Mesodermal cell (in vitro differentiated cells): ENCODE data around the gene NTRK1.

Experiments
- H3K27ac ChIP-seq: 2 replicates; pipeline ENCODE4 v1.7.0; 2013; ENCODE audit warnings: mild to moderate bottlenecking, low read depth, low read length, moderate library complexity; ENCODE audit not compliant: severe bottlenecking
- H3K36me3 ChIP-seq: 2 replicates; pipeline ENCODE4 v1.7.1; 2013; ENCODE audit warnings: mild to moderate bottlenecking, low read length, moderate library complexity; ENCODE audit not compliant: control insufficient read depth, insufficient read depth
- H3K4me1 ChIP-seq: one replicate; pipeline ENCODE4 v1.7.1; 2013; ENCODE audit warnings: mild to moderate bottlenecking, low read length; ENCODE audit not compliant: insufficient read depth, control insufficient read depth, poor library complexity, severe bottlenecking
- H3K4me3 ChIP-seq: 2 replicates; pipeline ENCODE4 v1.7.0; 2013; ENCODE audit warnings: low read length, control low read depth, mild to moderate bottlenecking; ENCODE audit not compliant: insufficient read depth, poor library complexity, severe bottlenecking; ENCODE audit errors: extremely low read depth
- H3K9me3 ChIP-seq: 2 replicates; pipeline ENCODE4 v1.7.1; 2013; ENCODE audit warnings: mild to moderate bottlenecking, low read length, moderate library complexity; ENCODE audit not compliant: control insufficient read depth
- WGBS, 2 experiments: methylation state at CpG; one replicate each; pipeline ENCODE4 v1.1.5; 2013; ENCODE audit warnings: missing lambda C conversion rate in 2 of 2; ENCODE audit not compliant: insufficient coverage in 2 of 2; 5-methylcytosine and 5-hydroxymethylcytosine counted together

The NTRK1 gene

DNA sequence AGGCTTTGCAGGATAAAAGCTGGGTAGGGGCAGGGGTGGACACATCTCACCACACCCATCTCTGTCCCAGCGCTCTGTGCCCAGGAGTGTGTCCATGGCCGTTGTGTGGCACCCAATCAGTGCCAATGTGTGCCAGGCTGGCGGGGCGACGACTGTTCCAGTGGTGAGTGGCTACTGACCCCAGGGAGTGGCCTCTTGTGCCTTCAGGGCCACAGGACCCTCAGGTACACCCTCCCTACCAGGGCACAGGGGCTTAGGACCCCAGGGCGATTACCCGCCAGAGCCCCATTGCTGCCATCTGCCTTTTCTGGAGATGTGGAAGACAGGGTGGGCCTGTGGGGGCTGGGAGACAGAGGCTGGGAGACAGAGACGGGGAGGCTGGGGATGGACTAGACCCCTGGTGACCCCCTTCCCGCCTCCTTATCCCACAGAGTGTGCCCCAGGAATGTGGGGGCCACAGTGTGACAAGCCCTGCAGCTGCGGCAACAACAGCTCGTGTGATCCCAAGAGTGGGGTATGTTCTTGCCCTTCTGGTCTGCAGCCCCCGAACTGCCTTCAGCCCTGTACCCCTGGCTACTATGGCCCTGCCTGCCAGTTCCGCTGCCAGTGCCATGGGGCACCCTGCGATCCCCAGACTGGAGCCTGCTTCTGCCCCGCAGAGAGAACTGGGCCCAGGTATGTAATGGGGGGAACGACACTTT, 45.7 kb downstream of the NTRK1 start:
- WGBS, 2 experiments: 97 to 98% methylated on average over 12 of the region's 16 CpGs
- H3K9me3 ChIP-seq: peaks cover 6% of the 10 kb centered on the region
- no peak overlapping the region for H3K4me3 ChIP-seq
- peaks cover 64% of the 10 kb centered on the region for H3K36me3 ChIP-seq
- no peak overlapping the region for H3K27ac ChIP-seq
- H3K4me1 ChIP-seq: peaks cover 20% of the 10 kb centered on the region

DNA sequence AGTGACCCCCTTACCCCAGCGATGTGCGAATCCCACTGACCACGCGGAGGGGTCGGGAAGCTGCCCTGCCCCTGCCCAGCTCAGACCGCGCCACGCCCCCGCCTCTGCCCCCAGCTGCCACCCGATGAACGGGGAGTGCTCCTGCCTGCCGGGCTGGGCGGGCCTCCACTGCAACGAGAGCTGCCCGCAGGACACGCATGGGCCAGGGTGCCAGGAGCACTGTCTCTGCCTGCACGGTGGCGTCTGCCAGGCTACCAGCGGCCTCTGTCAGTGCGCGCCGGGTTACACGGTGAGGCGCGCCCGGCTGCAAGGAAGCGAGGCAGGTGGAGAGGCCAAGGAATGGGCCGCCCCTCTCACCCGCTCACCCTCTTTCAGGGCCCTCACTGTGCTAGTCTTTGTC, 47.9 kb downstream of the NTRK1 start:
- H3K9me3 ChIP-seq: peaks cover 6% of the 10 kb centered on the region
- WGBS, 2 experiments: 93 to 95% methylated on average over 17 to 29 of the region's 29 CpGs
- peaks cover 22% of the 10 kb centered on the region for H3K4me1 ChIP-seq
- H3K36me3 ChIP-seq: peaks cover 85% of the 10 kb centered on the region
- no peak overlapping the region for H3K4me3 ChIP-seq
- H3K27ac ChIP-seq: no peak overlapping the region

DNA sequence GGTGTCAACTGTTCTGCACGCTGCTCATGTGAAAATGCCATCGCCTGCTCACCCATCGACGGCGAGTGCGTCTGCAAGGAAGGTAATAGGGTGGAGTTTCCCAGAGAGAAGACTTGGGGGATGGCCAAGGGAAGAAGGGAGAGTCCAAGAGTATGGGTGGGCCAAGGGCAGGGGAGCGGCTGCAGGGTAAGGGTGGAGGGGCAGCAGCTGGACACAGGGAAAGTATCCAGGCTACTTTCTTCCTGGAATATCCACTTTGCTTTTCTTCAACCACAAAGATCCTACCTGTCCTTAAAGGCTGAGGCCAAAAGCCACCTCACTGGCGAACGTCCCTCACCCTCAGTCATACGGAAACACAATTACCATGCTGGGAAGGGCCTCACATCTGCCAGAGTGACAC, 48.3 kb downstream of the NTRK1 start:
- Histone ChIP-seq H3K36me3 (peaks cover 86% of the 10 kb centered on the region), H3K4me3 (no peak overlapping the region), H3K4me1 (peaks cover 27% of the 10 kb centered on the region), H3K9me3 (peaks cover 6% of the 10 kb centered on the region), H3K27ac (no peak overlapping the region)
- 89 to 96% methylated on average over 9 to 10 of the region's 10 CpGs for WGBS, 2 experiments

DNA sequence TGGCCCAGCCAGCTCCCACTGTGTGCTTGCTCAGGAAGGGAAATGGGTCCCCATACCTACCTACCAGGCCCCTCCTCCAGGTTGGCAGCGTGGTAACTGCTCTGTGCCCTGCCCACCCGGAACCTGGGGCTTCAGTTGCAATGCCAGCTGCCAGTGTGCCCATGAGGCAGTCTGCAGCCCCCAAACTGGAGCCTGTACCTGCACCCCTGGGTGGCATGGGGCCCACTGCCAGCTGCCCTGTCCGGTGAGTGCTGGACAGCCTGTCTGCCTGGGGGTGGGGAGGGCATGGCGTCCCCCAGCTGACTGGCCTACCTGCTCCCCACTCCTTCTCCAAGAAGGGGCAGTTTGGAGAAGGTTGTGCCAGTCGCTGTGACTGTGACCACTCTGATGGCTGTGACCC, 49.0 kb downstream of the NTRK1 start:
- peaks cover 87% of the 10 kb centered on the region for H3K36me3 ChIP-seq
- H3K27ac ChIP-seq: no peak overlapping the region
- WGBS, 2 experiments: 59 to 73% methylated on average over 3 to 4 of the region's 5 CpGs
- H3K4me3 ChIP-seq: no peak overlapping the region
- H3K9me3 ChIP-seq: peaks cover 6% of the 10 kb centered on the region
- H3K4me1 ChIP-seq: peaks cover 34% of the 10 kb centered on the region

DNA sequence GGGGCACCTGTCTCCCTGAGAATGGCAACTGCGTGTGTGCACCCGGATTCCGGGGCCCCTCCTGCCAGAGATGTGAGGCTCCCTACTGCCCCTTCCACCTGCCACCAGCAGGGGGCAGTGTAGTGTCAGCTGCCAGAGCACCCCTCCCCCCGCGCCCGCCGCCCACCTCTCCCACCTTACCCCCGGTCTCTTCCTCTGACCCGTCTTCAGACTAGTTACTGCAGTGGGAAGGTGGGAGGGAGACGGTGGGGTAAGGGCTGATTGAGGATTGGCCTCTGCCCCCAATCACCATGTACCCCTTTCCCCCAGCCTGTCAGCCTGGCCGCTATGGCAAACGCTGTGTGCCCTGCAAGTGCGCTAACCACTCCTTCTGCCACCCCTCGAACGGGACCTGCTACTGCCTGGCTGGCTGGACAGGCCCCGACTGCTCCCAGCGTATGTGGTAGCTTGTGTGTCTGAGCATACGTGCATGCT, 49.7 kb downstream of the NTRK1 start:
- Histone ChIP-seq H3K9me3 (peaks cover 6% of the 10 kb centered on the region), H3K36me3 (peaks cover 89% of the 10 kb centered on the region), H3K4me3 (no peak overlapping the region), H3K4me1 (peaks cover 36% of the 10 kb centered on the region), H3K27ac (no peak overlapping the region)
- 42 to 47% methylated on average over 10 of the region's 18 CpGs for WGBS, 2 experiments

DNA sequence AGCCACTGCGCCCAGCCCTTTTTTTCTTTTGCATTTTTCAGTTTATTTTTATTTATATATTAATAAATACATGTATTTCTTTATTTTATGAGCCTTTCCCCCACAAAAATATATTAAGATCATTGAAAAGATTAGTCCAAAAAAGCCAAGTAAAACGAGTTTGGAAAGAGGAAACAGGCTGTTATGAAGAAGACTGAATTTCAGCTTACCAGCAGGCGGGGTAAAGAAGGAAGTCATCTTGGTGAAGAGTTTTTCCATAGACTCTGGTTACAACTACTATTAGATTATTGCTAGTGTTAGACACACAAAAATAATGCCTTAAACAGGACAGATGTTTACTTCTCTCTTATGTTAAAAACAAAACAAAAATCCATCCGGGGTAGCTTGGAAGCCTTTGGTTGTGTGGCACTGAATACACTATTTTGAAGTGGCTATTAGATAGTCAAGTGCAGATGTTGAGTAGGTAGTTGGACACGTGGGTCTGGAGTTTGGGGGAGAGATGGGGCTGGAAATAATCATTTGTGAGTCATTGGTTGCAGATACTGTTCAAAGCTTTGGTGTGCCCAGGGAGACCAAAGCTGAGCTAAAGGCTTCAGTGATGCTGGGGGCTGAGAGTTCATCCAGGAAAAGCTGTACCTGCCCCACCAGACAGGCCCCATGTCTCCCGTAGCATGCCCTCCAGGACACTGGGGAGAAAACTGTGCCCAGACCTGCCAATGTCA, 51.1 kb downstream of the NTRK1 start:
- H3K9me3 ChIP-seq: no peaks in the 10 kb centered on the region

DNA sequence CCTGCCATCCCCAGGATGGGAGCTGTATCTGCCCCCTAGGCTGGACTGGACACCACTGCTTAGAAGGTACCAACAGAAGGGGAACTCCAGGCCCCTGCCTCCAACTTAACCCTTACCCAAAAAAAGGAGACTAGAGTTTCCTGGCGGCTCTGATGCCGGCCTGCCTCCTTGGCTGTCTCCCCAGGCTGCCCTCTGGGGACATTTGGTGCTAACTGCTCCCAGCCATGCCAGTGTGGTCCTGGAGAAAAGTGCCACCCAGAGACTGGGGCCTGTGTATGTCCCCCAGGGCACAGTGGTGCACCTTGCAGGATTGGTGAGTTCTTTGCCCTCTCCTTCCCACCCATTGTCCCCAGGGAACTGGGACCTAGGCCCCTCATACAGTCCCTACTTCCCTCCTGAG, 51.6 kb downstream of the NTRK1 start:
- Histone ChIP-seq H3K36me3 (peaks cover 89% of the 10 kb centered on the region), H3K27ac (no peak overlapping the region), H3K9me3 (no peaks in the 10 kb centered on the region), H3K4me1 (peaks cover 27% of the 10 kb centered on the region), H3K4me3 (no peak overlapping the region)
- 90 to 91% methylated on average over 2 of the region's 2 CpGs for WGBS, 2 experiments

More for the DNA sequence above, 51.1 kb downstream of the NTRK1 start:
- H3K36me3 ChIP-seq: peaks cover 89% of the 10 kb centered on the region
- H3K4me3 ChIP-seq: no peak overlapping the region
- H3K4me1 ChIP-seq: peaks cover 33% of the 10 kb centered on the region
- H3K27ac ChIP-seq: no peak overlapping the region
- WGBS, 2 experiments: 92 to 93% methylated on average over 3 of the region's 6 CpGs

DNA sequence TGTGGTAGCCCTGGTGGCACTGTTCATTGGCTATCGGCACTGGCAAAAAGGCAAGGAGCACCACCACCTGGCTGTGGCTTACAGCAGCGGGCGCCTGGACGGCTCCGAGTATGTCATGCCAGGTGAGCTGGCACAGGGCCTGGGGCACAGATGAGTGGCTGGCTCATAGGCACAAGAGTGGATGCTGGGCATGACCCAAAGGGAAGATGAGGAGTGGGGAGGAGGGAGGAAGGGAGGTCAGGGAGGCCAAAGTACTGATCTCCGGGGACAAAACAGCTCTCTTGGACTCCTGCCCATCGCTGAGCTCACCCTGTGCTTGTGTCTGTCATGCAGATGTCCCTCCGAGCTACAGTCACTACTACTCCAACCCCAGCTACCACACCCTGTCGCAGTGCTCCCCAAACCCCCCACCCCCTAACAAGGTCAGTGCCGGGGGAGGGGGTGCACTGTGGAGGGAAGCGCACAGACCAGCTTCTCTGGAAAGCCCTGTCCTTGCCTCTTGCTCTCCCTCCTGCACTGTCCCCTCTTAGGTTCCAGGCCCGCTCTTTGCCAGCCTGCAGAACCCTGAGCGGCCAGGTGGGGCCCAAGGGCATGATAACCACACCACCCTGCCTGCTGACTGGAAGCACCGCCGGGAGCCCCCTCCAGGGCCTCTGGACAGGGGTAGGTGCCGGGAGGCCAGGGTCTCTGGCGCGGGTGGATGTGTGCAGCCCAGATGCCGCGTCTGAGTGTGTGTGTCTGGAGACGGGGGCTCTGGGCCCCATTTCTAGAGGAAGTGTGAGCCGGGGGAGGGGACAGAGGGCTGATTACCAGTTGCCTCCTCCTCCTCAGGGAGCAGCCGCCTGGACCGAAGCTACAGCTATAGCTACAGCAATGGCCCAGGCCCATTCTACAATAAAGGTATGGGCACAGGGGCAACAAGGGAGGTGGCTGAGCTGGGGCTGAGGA, 52.5 kb downstream of the NTRK1 start:
- H3K4me3 ChIP-seq: no peak overlapping the region
- WGBS, 2 experiments: 82 to 91% methylated on average over 11 to 16 of the region's 24 CpGs
- peaks cover 90% of the 10 kb centered on the region for H3K36me3 ChIP-seq
- peaks cover 23% of the 10 kb centered on the region for H3K4me1 ChIP-seq
- no peaks in the 10 kb centered on the region for H3K9me3 ChIP-seq
- no peak overlapping the region for H3K27ac ChIP-seq

DNA sequence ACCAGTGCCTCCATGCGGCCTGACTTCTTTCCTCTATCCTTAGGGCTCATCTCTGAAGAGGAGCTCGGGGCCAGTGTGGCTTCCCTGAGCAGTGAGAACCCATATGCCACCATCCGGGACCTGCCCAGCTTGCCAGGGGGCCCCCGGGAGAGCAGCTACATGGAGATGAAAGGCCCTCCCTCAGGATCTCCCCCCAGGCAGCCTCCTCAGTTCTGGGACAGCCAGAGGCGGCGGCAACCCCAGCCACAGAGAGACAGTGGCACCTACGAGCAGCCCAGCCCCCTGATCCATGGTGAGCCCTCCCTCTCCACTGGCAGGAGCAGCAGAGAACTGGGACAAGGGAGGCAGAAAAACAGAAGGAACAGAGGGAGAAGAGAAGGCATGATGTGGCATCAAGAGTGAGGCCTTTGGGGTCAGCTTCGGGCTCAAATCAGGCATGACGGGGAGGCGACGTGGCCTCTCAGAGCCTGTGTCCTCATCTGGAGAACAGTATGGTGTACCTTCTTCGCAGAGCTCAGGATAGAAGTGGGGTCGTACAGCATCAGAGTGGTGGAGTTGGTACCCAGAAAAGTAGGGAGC, 53.2 kb downstream of the NTRK1 start:
- Histone ChIP-seq H3K4me1 (peaks cover 23% of the 10 kb centered on the region), H3K36me3 (peaks cover 87% of the 10 kb centered on the region), H3K27ac (no peak overlapping the region), H3K9me3 (no peaks in the 10 kb centered on the region), H3K4me3 (no peak overlapping the region)
- WGBS, 2 experiments: 85 to 93% methylated on average over 8 to 9 of the region's 13 CpGs

DNA sequence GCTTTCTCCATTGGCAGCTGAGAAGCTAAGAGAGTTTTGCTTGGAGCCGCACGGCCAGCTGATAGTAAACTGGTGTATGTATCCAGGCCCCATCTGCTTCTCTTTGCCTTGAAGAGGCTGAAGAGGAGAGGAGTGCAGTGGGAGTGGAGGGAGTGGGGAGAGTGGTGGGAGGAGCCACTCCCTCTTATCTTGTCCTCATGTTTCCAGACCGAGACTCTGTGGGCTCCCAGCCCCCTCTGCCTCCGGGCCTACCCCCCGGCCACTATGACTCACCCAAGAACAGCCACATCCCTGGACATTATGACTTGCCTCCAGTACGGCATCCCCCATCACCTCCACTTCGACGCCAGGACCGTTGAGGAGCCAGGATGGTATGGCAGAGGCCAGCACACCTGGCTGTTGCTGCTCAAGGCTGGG, 53.8 kb downstream of the NTRK1 start:
- WGBS, 2 experiments: 68 to 81% methylated on average over 7 to 8 of the region's 9 CpGs
- Histone ChIP-seq H3K4me1 (peaks cover 23% of the 10 kb centered on the region), H3K27ac (no peak overlapping the region), H3K36me3 (peaks cover 81% of the 10 kb centered on the region), H3K4me3 (no peak overlapping the region), H3K9me3 (no peaks in the 10 kb centered on the region)
